ENCODE data around the gene GCFC2. TPM values are rescaled to one million over a fixed set of nuclear protein-coding genes. Genes with fewer than 3 reads are reported as not detected.

Gene GCFC2
- total RNA-seq, 4 donors from 2014 or later = 15.2 to 26.4 (median 16.6) TPM

DNA sequence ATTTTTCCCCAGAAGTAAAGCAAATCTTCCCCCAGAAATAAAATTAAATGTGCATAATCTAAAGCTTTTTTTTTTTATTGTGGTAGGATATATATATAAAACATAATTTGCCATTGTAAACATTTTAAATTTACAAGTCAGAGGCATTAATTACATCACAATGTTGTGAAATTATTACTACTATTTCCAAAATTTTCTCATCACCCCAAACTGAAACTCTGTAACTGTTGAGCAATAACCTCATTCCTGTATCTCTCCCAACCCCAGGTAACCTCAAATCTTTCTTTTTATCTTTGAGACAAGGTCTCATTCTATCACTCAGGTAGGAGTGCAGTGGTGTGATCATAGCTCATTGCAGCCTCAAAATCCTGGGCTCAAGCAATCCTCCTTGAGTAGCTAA lies 52.9 kb downstream of the GCFC2 start:
- TF ChIP-seq, protein P1, sequence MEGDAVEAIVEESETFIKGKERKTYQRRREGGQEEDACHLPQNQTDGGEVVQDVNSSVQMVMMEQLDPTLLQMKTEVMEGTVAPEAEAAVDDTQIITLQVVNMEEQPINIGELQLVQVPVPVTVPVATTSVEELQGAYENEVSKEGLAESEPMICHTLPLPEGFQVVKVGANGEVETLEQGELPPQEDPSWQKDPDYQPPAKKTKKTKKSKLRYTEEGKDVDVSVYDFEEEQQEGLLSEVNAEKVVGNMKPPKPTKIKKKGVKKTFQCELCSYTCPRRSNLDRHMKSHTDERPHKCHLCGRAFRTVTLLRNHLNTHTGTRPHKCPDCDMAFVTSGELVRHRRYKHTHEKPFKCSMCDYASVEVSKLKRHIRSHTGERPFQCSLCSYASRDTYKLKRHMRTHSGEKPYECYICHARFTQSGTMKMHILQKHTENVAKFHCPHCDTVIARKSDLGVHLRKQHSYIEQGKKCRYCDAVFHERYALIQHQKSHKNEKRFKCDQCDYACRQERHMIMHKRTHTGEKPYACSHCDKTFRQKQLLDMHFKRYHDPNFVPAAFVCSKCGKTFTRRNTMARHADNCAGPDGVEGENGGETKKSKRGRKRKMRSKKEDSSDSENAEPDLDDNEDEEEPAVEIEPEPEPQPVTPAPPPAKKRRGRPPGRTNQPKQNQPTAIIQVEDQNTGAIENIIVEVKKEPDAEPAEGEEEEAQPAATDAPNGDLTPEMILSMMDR (IDR thresholded peaks at IDR 0.05) = no peak
- TF ChIP-seq POLR2A (IDR thresholded peaks at IDR 0.05) = no peak
- no peak for DNase-seq (ENCODE audit: low spot score in 2 of 2)
- intact Hi-C loops (cut with DNase I; ENCODE audit: low total_unique reads) = no loop called here
- H3K4me3 ChIP-seq (ENCODE audit: low read depth, poor library complexity, severe bottlenecking) = no peak overlapping the region

DNA sequence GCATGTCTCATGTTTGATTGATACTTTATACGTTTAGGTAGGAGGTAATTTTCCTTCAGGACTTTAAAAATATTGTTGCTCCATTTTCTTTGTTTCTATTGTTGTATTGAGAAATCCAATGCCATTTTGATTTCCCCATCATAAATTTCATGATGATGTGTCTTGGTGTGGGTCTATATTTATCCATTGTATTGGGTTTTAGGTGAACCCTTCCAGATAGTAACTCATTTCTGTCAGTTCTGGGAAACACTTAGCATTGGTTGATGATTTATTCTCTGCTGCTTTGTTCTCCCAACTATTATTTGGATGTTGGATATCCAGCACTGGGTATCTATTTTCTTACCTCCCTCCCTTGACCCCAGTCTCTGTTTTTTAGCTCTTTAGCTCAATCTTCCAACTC lies 54.2 kb downstream of the GCFC2 start:
- no peak for TF ChIP-seq POLR2A (IDR thresholded peaks at IDR 0.05)
- TF ChIP-seq, protein P1 (IDR thresholded peaks at IDR 0.05) = no peak
- WGBS, 2 donors = 91 to 92% methylated on average over 1 of the region's 1 CpG

DNA sequence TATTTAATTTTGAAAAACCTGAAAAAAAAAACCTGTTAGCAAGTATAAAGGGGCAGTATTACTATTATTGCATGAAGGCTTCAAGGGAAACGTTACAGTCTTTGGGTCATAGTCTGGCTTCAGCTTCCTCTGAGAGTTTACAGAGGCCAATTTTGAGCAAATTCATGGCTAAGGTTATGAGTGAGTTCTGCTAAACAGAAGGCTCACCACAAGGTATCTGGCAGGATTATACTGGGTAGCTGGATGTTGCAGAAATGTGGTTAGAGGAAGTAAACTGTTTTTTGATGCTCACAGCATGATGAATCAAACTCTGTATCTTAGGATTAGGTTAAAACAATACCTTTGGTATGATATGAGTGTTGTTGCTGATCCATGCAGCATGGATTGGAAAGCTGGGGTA lies 54.9 kb downstream of the GCFC2 start:
- 82 to 95% methylated on average over 1 of the region's 1 CpG for WGBS, 2 donors
- DNase-seq (ENCODE audit: low spot score in 2 of 2) = no peak
- intact Hi-C loops (cut with DNase I; ENCODE audit: low total_unique reads) = no loop called here
- no peak overlapping the region for H3K4me3 ChIP-seq (ENCODE audit: low read depth, poor library complexity, severe bottlenecking)
- TF ChIP-seq, protein P1 (IDR thresholded peaks at IDR 0.05) = no peak
- TF ChIP-seq POLR2A (IDR thresholded peaks at IDR 0.05) = no peak

More for the DNA sequence above, 54.2 kb downstream of the GCFC2 start:
- DNase-seq (ENCODE audit: low spot score in 2 of 2) = no peak
- intact Hi-C loops (cut with DNase I; ENCODE audit: low total_unique reads) = no loop called here
- H3K4me3 ChIP-seq (ENCODE audit: low read depth, poor library complexity, severe bottlenecking) = no peak overlapping the region

DNA sequence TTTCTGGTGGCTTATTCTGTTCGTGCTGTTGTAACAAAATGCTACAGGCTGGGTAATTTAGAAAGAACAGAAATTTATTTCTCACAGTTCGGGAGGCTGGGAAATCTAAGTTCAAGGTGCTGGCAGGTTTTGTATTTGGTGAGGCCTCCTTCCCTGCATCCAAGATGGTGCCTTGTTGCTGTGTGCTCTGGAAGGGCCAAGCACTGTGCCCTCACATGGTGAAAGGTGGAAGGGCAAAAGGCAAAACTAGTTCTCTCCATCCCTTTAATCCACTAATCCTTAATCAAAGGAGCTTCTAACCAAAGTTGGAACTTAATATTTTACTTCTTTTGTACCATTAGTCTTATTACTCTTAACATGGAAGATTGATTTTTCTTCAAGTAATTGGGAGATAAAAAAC lies 56.7 kb downstream of the GCFC2 start:
- TF ChIP-seq, protein P1 (IDR thresholded peaks at IDR 0.05) = no peak
- no peak for TF ChIP-seq POLR2A (IDR thresholded peaks at IDR 0.05)
- WGBS, 2 donors = 96 to 98% methylated on average over 2 of the region's 2 CpGs
- DNase-seq (ENCODE audit: low spot score in 2 of 2) = no peak
- no peak overlapping the region for H3K4me3 ChIP-seq (ENCODE audit: low read depth, poor library complexity, severe bottlenecking)
- intact Hi-C loops (cut with DNase I; ENCODE audit: low total_unique reads) = no loop called here

DNA sequence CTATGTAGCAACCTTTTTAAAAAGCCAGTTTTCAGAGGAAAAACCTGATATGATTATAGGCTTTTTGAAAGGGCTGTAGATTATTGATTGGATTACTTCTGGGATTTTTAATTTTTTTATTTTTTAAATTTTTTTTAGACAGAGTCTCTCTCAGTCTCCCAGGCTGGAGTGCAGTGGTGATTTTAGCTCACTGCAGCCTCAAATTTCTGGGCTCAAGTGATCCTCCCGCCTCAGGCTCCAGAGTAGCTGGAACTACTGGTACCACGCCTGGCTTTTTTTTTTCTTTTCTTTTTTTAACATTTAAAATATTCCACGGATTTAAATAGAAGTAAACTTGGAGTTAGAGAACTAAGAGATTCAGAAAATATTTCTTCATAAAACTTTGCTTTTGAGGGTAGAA lies 62.9 kb downstream of the GCFC2 start:
- intact Hi-C loops (cut with DNase I; ENCODE audit: low total_unique reads) = no loop called here
- DNase-seq (ENCODE audit: low spot score in 2 of 2) = no peak
- no peak overlapping the region for H3K4me3 ChIP-seq (ENCODE audit: low read depth, poor library complexity, severe bottlenecking)
- 45 to 51% methylated on average over 3 of the region's 3 CpGs for WGBS, 2 donors
- no peak for TF ChIP-seq POLR2A (IDR thresholded peaks at IDR 0.05)
- TF ChIP-seq, protein P1 (IDR thresholded peaks at IDR 0.05) = no peak
